ENCODE results near the gene NUP93. TPM values are rescaled to one million over a fixed set of nuclear protein-coding genes. Genes with fewer than 3 reads are reported as not detected.

The NUP93 gene
- total and polyA plus RNA-seq, 4 experiments from 2014 or later, result 48.0 to 73.2 (median 59.8) TPM

GRCh38 chr16:56697456-56698155 lies 32.3 kb upstream of the NUP93 start:
- ChIA-PET CTCF (ENCODE audit: partially characterized antibody) (interaction anchor here (0.7 to 2.0 kb wide), 3 partner anchors 54 to 121 kb away, joined by 3 to 10 read pairs (median 6); no protein-coding TSS in a partner anchor), POLR2A (ENCODE audit: partially characterized antibody) (no interaction called here)
- intact Hi-C loops (cut with micrococcal nuclease), result no loop called here
- H3K36me3 Mint-ChIP-seq, result no peaks in the 10 kb centered on the region
- Histone ChIP-seq H3K9me3 (ENCODE audit: control insufficient read depth in 1 of 2, low read length in 2 of 2) (no peaks in the 10 kb centered on the region), H3K36me3 (ENCODE audit: insufficient read depth, low read length) (no peaks in the 10 kb centered on the region), H3K27ac (ENCODE audit: low read depth, low read length) (no peak overlapping the region), H3K4me3 (ENCODE audit: low read length in 2 of 2) (no peak overlapping the region), H3K27me3 (ENCODE audit: insufficient read depth, low read length) (no peaks in the 10 kb centered on the region), H3K4me1 (ENCODE audit: insufficient read depth, low read length) (peaks cover 7% of the 10 kb centered on the region)
- no peaks in the 10 kb centered on the region for H3K27me3 Mint-ChIP-seq
- DNase-seq, result no peak
- H3K9me3 Mint-ChIP-seq, result peaks cover 0 to 7% (median 2%) of the 10 kb centered on the region in 8 donors
- peak overlapping the region in 1 of 7 donors; percentile 57 for H3K27ac Mint-ChIP-seq
- peak overlapping the region in 1 of 8 donors; percentile 18 for H3K4me3 Mint-ChIP-seq
- H3K4me1 Mint-ChIP-seq, result peaks cover 7 to 8% (median 8%) of the 10 kb centered on the region in 4 donors

- no peaks in the 10 kb centered on the region for H3K36me3 ChIP-seq (ENCODE audit: insufficient read depth, low read length)
- H3K27ac Mint-ChIP-seq, result peak overlapping the region in 3 of 7 donors; percentile 6 to 66 (median 66)
- CTCF ChIA-PET (ENCODE audit: partially characterized antibody), result interaction anchor here (0.7 to 4.4 kb wide), 10 partner anchors 10 to 186 kb away, joined by 3 to 150 read pairs (median 26); partner anchors contain the start of gene MT2A
- DNase-seq, result no peak
- H3K27me3 Mint-ChIP-seq, result no peaks in the 10 kb centered on the region
- no peaks in the 10 kb centered on the region for H3K27me3 ChIP-seq (ENCODE audit: insufficient read depth, low read length)
- peaks cover 7% of the 10 kb centered on the region for H3K4me1 ChIP-seq (ENCODE audit: insufficient read depth, low read length)
- intact Hi-C loops (cut with micrococcal nuclease), result no loop called here
- POLR2A ChIA-PET (ENCODE audit: partially characterized antibody), result interaction anchor here (2.6 to 2.9 kb wide), 2 partner anchors 18 to 92 kb away, joined by 16 to 22 read pairs; partner anchors contain the start of genes MT1X and MT2A
- no peak overlapping the region for H3K4me3 ChIP-seq (ENCODE audit: low read length in 2 of 2)
- H3K4me3 Mint-ChIP-seq, result no peak overlapping the region
- no peaks in the 10 kb centered on the region for H3K9me3 ChIP-seq (ENCODE audit: control insufficient read depth in 1 of 2, low read length in 2 of 2)
- peaks cover 7 to 8% (median 8%) of the 10 kb centered on the region in 4 donors for H3K4me1 Mint-ChIP-seq
- peaks cover 0 to 7% (median 2%) of the 10 kb centered on the region in 8 donors for H3K9me3 Mint-ChIP-seq
- H3K27ac ChIP-seq (ENCODE audit: low read depth, low read length), result no peak overlapping the region
- H3K36me3 Mint-ChIP-seq, result no peaks in the 10 kb centered on the region
Measured at GRCh38 chr16:56700195-56700594, 29.7 kb upstream of the NUP93 start.

- H3K4me3 Mint-ChIP-seq, result no peak overlapping the region
- H3K4me3 ChIP-seq (ENCODE audit: low read length in 2 of 2), result no peak overlapping the region
- H3K27ac Mint-ChIP-seq, result no peak overlapping the region
- H3K36me3 ChIP-seq (ENCODE audit: insufficient read depth, low read length), result no peaks in the 10 kb centered on the region
- peaks cover 0 to 7% (median 2%) of the 10 kb centered on the region in 8 donors for H3K9me3 Mint-ChIP-seq
- intact Hi-C loops (cut with micrococcal nuclease), result no loop called here
- CTCF ChIA-PET (ENCODE audit: partially characterized antibody), result interaction anchor here (0.7 to 4.4 kb wide), 15 partner anchors 9 to 187 kb away, joined by 3 to 150 read pairs (median 11); partner anchors contain the start of gene MT2A
- peaks cover 7% of the 10 kb centered on the region for H3K4me1 ChIP-seq (ENCODE audit: insufficient read depth, low read length)
- no peak for DNase-seq
- no peak overlapping the region for H3K27ac ChIP-seq (ENCODE audit: low read depth, low read length)
- H3K36me3 Mint-ChIP-seq, result no peaks in the 10 kb centered on the region
- peaks cover 7 to 8% (median 8%) of the 10 kb centered on the region in 4 donors for H3K4me1 Mint-ChIP-seq
- no peaks in the 10 kb centered on the region for H3K9me3 ChIP-seq (ENCODE audit: control insufficient read depth in 1 of 2, low read length in 2 of 2)
- no peaks in the 10 kb centered on the region for H3K27me3 ChIP-seq (ENCODE audit: insufficient read depth, low read length)
- POLR2A ChIA-PET (ENCODE audit: partially characterized antibody), result interaction anchor here (1.5 to 2.9 kb wide), 6 partner anchors 18 to 187 kb away, joined by 4 to 22 read pairs (median 13); partner anchors contain the start of genes MT1X and MT2A
- H3K27me3 Mint-ChIP-seq, result no peaks in the 10 kb centered on the region
Measured at GRCh38 chr16:56700631-56701030, 29.3 kb upstream of the NUP93 start.

GRCh38 chr16:56701534-56701933 lies 28.4 kb upstream of the NUP93 start:
- intact Hi-C loops (cut with micrococcal nuclease), result no loop called here
- Mint-ChIP-seq H3K9me3 (peaks cover 0 to 7% (median 2%) of the 10 kb centered on the region in 8 donors), H3K36me3 (no peaks in the 10 kb centered on the region), H3K27me3 (no peaks in the 10 kb centered on the region), H3K27ac (peak overlapping the region in 5 of 7 donors; percentile 4 to 88 (median 50)), H3K4me1 (peaks cover 7 to 8% (median 8%) of the 10 kb centered on the region in 4 donors), H3K4me3 (no peak overlapping the region)
- no peaks in the 10 kb centered on the region for H3K27me3 ChIP-seq (ENCODE audit: insufficient read depth, low read length)
- H3K9me3 ChIP-seq (ENCODE audit: control insufficient read depth in 1 of 2, low read length in 2 of 2), result no peaks in the 10 kb centered on the region
- no peak overlapping the region for H3K4me3 ChIP-seq (ENCODE audit: low read length in 2 of 2)
- DNase-seq, result no peak
- H3K4me1 ChIP-seq (ENCODE audit: insufficient read depth, low read length), result peaks cover 7% of the 10 kb centered on the region
- CTCF ChIA-PET (ENCODE audit: partially characterized antibody), result interaction anchor here (0.6 to 4.4 kb wide), 40 partner anchors 8 to 756 kb away, joined by 3 to 150 read pairs (median 6); partner anchors contain the start of genes BBS2, MT1E, MT1F and MT1X
- H3K27ac ChIP-seq (ENCODE audit: low read depth, low read length), result no peak overlapping the region
- POLR2A ChIA-PET (ENCODE audit: partially characterized antibody), result interaction anchor here (0.6 to 2.9 kb wide), 9 partner anchors 19 to 235 kb away, joined by 3 to 22 read pairs (median 10); partner anchors contain the start of genes MT1X and MT2A
- H3K36me3 ChIP-seq (ENCODE audit: insufficient read depth, low read length), result no peaks in the 10 kb centered on the region

- no peak overlapping the region for H3K4me3 Mint-ChIP-seq
- intact Hi-C loops (cut with micrococcal nuclease), result loop anchor here (1.0 kb wide), 6 partner anchors 21 to 189 kb away; partner anchors contain the start of genes MT1X and MT2A
- POLR2A ChIA-PET (ENCODE audit: partially characterized antibody), result interaction anchor here (2.0 to 2.9 kb wide), 3 partner anchors 20 to 189 kb away, joined by 10 to 17 read pairs (median 16); partner anchors contain the start of gene MT1X
- peaks cover 7 to 11% (median 8%) of the 10 kb centered on the region in 4 donors for H3K4me1 Mint-ChIP-seq
- H3K9me3 Mint-ChIP-seq, result peaks cover 0 to 1% (median 0%) of the 10 kb centered on the region in 8 donors
- H3K27ac Mint-ChIP-seq, result no peak overlapping the region
- H3K9me3 ChIP-seq (ENCODE audit: control insufficient read depth in 1 of 2, low read length in 2 of 2), result no peaks in the 10 kb centered on the region
- CTCF ChIA-PET (ENCODE audit: partially characterized antibody), result interaction anchor here (1.0 to 4.4 kb wide), 28 partner anchors 7 to 197 kb away, joined by 3 to 150 read pairs (median 6); partner anchors contain the start of genes BBS2 and MT2A
- no peaks in the 10 kb centered on the region for H3K36me3 ChIP-seq (ENCODE audit: insufficient read depth, low read length)
- DNase-seq, result no peak
- H3K4me3 ChIP-seq (ENCODE audit: low read length in 2 of 2), result no peak overlapping the region
- no peaks in the 10 kb centered on the region for H3K27me3 Mint-ChIP-seq
- peaks cover 9% of the 10 kb centered on the region for H3K4me1 ChIP-seq (ENCODE audit: insufficient read depth, low read length)
- no peaks in the 10 kb centered on the region for H3K27me3 ChIP-seq (ENCODE audit: insufficient read depth, low read length)
- no peak overlapping the region for H3K27ac ChIP-seq (ENCODE audit: low read depth, low read length)
- no peaks in the 10 kb centered on the region for H3K36me3 Mint-ChIP-seq
Measured at GRCh38 chr16:56702836-56703235, 27.1 kb upstream of the NUP93 start.

GRCh38 chr16:56708525-56709442 lies 21.1 kb upstream of the NUP93 start:
- Mint-ChIP-seq H3K36me3 (no peaks in the 10 kb centered on the region), H3K4me1 (peaks cover 12 to 23% (median 15%) of the 10 kb centered on the region in 4 donors), H3K9me3 (no peaks in the 10 kb centered on the region), H3K27me3 (no peaks in the 10 kb centered on the region), H3K4me3 (peak overlapping the region; percentile 56 to 82 (median 62)), H3K27ac (peak overlapping the region in 6 of 7 donors; percentile 54 to 74 (median 64))
- intact Hi-C loops (cut with micrococcal nuclease), result no loop called here
- H3K36me3 ChIP-seq (ENCODE audit: insufficient read depth, low read length), result no peaks in the 10 kb centered on the region
- H3K9me3 ChIP-seq (ENCODE audit: control insufficient read depth in 1 of 2, low read length in 2 of 2), result no peaks in the 10 kb centered on the region
- peak in 3 of 5 donors; percentile 11 to 27 (median 22) for DNase-seq
- H3K4me1 ChIP-seq (ENCODE audit: insufficient read depth, low read length), result peaks cover 20% of the 10 kb centered on the region
- ChIA-PET CTCF (ENCODE audit: partially characterized antibody) (interaction anchor here (0.7 to 2.7 kb wide), 6 partner anchors 7 to 194 kb away, joined by 3 to 16 read pairs (median 3); no protein-coding TSS in a partner anchor), POLR2A (ENCODE audit: partially characterized antibody) (interaction anchor here (0.9 to 2.1 kb wide), 5 partner anchors 13 to 189 kb away, joined by 3 to 6 read pairs (median 3); partner anchors contain the start of gene BBS2)
- no peak overlapping the region for H3K27ac ChIP-seq (ENCODE audit: low read depth, low read length)
- no peaks in the 10 kb centered on the region for H3K27me3 ChIP-seq (ENCODE audit: insufficient read depth, low read length)
- peak overlapping the region in 1 of 2 donors; percentile 29 for H3K4me3 ChIP-seq (ENCODE audit: low read length in 2 of 2)
